ENCODE results near the gene PUDP.

GRCh38 chrX:7120878-7121219, 27.1 kb downstream of the PUDP start:
- no peak for TF ChIP-seq CTCF (IDR thresholded peaks at IDR 0.05)
- TF ChIP-seq POLR2A (IDR thresholded peaks at IDR 0.05) = no peak
